BLaER1 treated with 17β-estradiol and CSF1 and Interleukin-3, amounts not matched to agents 10 nM and 100 nM (cell line): ENCODE results near the gene ZSCAN20.
"Not testable (repeated sequence)": the region's sequence is repeated elsewhere in the genome, so short reads cannot be mapped to it uniquely, and the experiment has no call there.

Experiments
- H3K27ac ChIP-seq, 11 experiments: shearing (Covaris generic); formaldehyde crosslinking; 2 replicates each; pipeline ENCODE4 v1.8.1; 2022
- H3K27me3 ChIP-seq, 11 experiments: shearing (Covaris generic); formaldehyde crosslinking; 2 replicates each; pipeline ENCODE4 v1.8.1; 2022
- H3K36me3 ChIP-seq, 11 experiments: shearing (Covaris generic); formaldehyde crosslinking; 2 replicates each; pipeline ENCODE4 v1.8.1; 2022
- H3K4me1 ChIP-seq, 10 experiments: shearing (Covaris generic); formaldehyde crosslinking; 2 replicates each; pipeline ENCODE4 v1.8.1; 2022
- H3K4me2 ChIP-seq, 11 experiments: shearing (Covaris generic); formaldehyde crosslinking; 2 replicates each; pipeline ENCODE4 v1.8.1; 2022
- H3K4me3 ChIP-seq, 10 experiments: shearing (Covaris generic); formaldehyde crosslinking; 2 replicates each; pipeline ENCODE4 v1.8.1; 2022
- H3K9ac ChIP-seq, 11 experiments: shearing (Covaris generic); formaldehyde crosslinking; 2 replicates each; pipeline ENCODE4 v1.8.1; 2022
- H3K9me3 ChIP-seq, 11 experiments: shearing (Covaris generic); formaldehyde crosslinking; replicated peaks in 1 of 11; 2 replicates each; pipeline ENCODE4 v1.8.1; 2022
- H4K20me1 ChIP-seq, 11 experiments: shearing (Covaris generic); formaldehyde crosslinking; 2 replicates each; pipeline ENCODE4 v1.8.1; 2022
- Cebpa-rat ChIP-seq, 11 experiments: shearing (Covaris generic); IDR thresholded peaks; 2 replicates each; pipeline ENCODE4 v1.8.1; 2022

ZSCAN20 gene

GRCh38 chr1:33503506-33503905 is 31.1 kb downstream of the ZSCAN20 start:
- Histone ChIP-seq H3K27ac (no peak overlapping the region), H3K4me2 (no peak overlapping the region), H3K9ac (no peak overlapping the region), H4K20me1 (no peaks in the 10 kb centered on the region), H3K4me3 (no peak overlapping the region), H3K4me1 (peaks cover 12 to 29% (median 19%) of the 10 kb centered on the region in 10 experiments), H3K9me3 (peaks cover 0 to 30% (median 19%) of the 10 kb centered on the region in 11 experiments; a peak in 18 of 22 replicates), H3K36me3 (peaks cover 0 to 6% (median 0%) of the 10 kb centered on the region in 11 experiments; a peak in 1 of 22 replicates), H3K27me3 (no peaks in the 10 kb centered on the region)
- TF ChIP-seq Cebpa-rat (IDR thresholded peaks at IDR 0.05): no peak

DNA sequence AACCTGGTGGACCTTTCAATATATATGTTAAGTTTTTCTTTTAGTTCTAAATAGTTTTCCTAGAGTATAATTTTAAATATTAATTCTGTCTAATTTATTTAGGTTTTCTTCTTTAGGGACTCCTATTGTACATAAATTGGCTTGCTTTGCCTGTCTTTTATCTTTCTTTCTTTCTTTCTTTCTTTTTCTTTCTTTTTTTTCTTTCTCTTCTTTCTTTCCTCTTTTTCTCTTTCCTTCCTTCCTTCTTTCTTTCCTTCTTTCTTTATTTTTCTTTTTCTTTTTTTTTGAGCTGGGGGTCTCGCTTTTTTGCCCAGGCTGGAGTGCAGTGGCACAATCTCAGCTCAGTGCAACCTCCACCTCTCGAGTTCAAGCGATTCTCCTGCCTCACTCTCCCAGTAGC is 35.2 kb downstream of the ZSCAN20 start:
- peaks cover 0 to 6% (median 3%) of the 10 kb centered on the region in 10 experiments; a peak in 6 of 20 replicates for H3K4me1 ChIP-seq
- no peaks in the 10 kb centered on the region for H3K27me3 ChIP-seq
- H4K20me1 ChIP-seq: no peaks in the 10 kb centered on the region
- no peak overlapping the region for H3K27ac ChIP-seq
- no peak overlapping the region for H3K9ac ChIP-seq
- H3K4me2 ChIP-seq: no peak overlapping the region
- H3K4me3 ChIP-seq: no peak overlapping the region
- TF ChIP-seq Cebpa-rat (IDR thresholded peaks at IDR 0.05): no peak
- no peaks in the 10 kb centered on the region for H3K36me3 ChIP-seq
- peaks cover 0 to 14% (median 0%) of the 10 kb centered on the region in 11 experiments; a peak in 8 of 22 replicates for H3K9me3 ChIP-seq

GRCh38 chr1:33508151-33508550 is 35.7 kb downstream of the ZSCAN20 start:
- no peak overlapping the region for H3K4me2 ChIP-seq
- H3K4me1 ChIP-seq: peaks cover 0 to 1% (median 0%) of the 10 kb centered on the region in 10 experiments; a peak in 1 of 20 replicates
- H3K4me3 ChIP-seq: no peak overlapping the region
- peaks cover 0 to 12% (median 0%) of the 10 kb centered on the region in 11 experiments; a peak in 6 of 22 replicates for H3K9me3 ChIP-seq
- TF ChIP-seq Cebpa-rat (IDR thresholded peaks at IDR 0.05): no peak
- H3K27me3 ChIP-seq: no peaks in the 10 kb centered on the region
- no peak overlapping the region for H3K9ac ChIP-seq
- H3K36me3 ChIP-seq: no peaks in the 10 kb centered on the region
- no peaks in the 10 kb centered on the region for H4K20me1 ChIP-seq
- H3K27ac ChIP-seq: no peak overlapping the region

GRCh38 chr1:33509276-33509675 is 36.8 kb downstream of the ZSCAN20 start:
- H4K20me1 ChIP-seq, H3K9ac ChIP-seq, H3K27ac ChIP-seq, H3K27me3 ChIP-seq, H3K4me1 ChIP-seq, H3K4me3 ChIP-seq, H3K36me3 ChIP-seq, H3K4me2 ChIP-seq: not testable (repeated sequence)
- peaks cover 0 to 12% (median 0%) of the 10 kb centered on the region in 11 experiments; a peak in 6 of 22 replicates for H3K9me3 ChIP-seq

DNA sequence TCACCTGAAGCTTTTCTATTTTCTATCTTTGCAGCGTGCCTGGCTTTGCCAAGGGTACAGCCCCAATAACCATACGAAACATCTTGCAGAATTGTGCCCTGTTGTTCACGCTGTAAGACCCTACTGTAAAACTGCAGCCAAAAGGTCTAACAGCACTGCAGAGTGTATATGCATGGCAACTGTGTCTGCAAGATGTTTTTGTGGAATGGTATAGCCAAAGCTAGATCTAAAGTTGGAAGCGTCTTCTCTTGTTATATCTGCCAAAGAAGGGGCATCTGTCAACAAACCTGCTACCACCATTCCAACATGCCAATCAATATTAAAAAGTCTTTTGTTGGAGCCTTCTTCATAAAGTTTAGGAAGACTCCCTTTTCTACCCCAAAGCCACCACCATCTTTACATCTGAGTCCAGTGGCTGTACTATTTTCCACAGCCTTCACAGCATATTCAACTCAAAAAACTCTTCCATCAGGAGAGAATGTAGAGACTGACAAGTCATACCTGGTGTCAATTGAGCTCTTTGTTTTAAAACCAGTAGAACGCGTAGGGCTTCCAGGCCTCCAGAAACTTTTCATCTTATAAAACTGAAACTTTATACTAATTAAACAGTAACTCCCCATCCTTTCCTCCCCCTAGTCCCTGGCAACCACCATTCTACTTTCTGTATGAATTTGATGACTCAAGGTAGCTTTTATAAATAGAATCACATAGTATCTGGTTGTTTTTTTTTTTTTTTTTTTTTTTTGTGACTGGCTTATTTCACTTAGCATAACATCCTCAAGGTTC is 40.0 kb downstream of the ZSCAN20 start:
- no peak overlapping the region for H3K27ac ChIP-seq
- TF ChIP-seq Cebpa-rat (IDR thresholded peaks at IDR 0.05): no peak

GRCh38 chr1:33515112-33515511 is 42.7 kb downstream of the ZSCAN20 start:
- Histone ChIP-seq H3K4me1 (no peaks in the 10 kb centered on the region), H3K27ac (no peak overlapping the region), H3K4me2 (no peak overlapping the region), H3K27me3 (no peaks in the 10 kb centered on the region), H3K36me3 (no peaks in the 10 kb centered on the region), H3K9me3 (peaks cover 0 to 5% (median 0%) of the 10 kb centered on the region in 11 experiments; a peak in 1 of 22 replicates), H3K4me3 (no peak overlapping the region), H4K20me1 (no peaks in the 10 kb centered on the region), H3K9ac (no peak overlapping the region)
- TF ChIP-seq Cebpa-rat (IDR thresholded peaks at IDR 0.05): no peak

More for the DNA sequence above, 40.0 kb downstream of the ZSCAN20 start:
- Histone ChIP-seq H3K4me2 (no peak overlapping the region), H4K20me1 (no peaks in the 10 kb centered on the region), H3K9me3 (peaks cover 0 to 12% (median 0%) of the 10 kb centered on the region in 11 experiments; a peak in 6 of 22 replicates), H3K4me1 (no peaks in the 10 kb centered on the region), H3K9ac (no peak overlapping the region), H3K27me3 (no peaks in the 10 kb centered on the region), H3K36me3 (no peaks in the 10 kb centered on the region), H3K4me3 (no peak overlapping the region)

DNA sequence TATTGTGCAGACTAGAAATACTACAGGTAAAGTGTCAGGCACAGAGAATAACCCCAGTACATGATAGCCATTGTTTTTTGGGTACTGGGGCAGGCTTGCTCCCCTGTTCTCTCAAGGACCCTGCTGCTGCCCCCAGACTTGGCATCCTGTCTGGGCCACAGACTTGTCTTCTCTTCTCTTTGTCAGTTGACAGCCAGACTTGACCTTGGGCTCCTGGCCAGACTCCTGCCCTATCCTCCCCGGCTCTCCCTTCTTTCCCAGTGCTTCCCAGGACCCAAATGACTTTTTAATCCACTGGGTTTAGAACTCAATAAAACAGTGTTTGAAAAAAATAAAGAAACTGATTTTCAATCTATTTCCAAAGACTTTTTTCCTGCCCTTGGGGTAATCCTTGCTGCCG is 43.2 kb downstream of the ZSCAN20 start:
- TF ChIP-seq Cebpa-rat (IDR thresholded peaks at IDR 0.05): no peak
- Histone ChIP-seq H3K9me3 (peaks cover 0 to 2% (median 0%) of the 10 kb centered on the region in 11 experiments; a peak in 1 of 22 replicates), H3K9ac (no peak overlapping the region), H3K4me2 (no peak overlapping the region), H3K36me3 (no peaks in the 10 kb centered on the region), H3K27ac (no peak overlapping the region), H4K20me1 (no peaks in the 10 kb centered on the region), H3K27me3 (no peaks in the 10 kb centered on the region), H3K4me1 (no peaks in the 10 kb centered on the region), H3K4me3 (no peak overlapping the region)

GRCh38 chr1:33516428-33516827 is 44.0 kb downstream of the ZSCAN20 start:
- no peaks in the 10 kb centered on the region for H3K36me3 ChIP-seq

DNA sequence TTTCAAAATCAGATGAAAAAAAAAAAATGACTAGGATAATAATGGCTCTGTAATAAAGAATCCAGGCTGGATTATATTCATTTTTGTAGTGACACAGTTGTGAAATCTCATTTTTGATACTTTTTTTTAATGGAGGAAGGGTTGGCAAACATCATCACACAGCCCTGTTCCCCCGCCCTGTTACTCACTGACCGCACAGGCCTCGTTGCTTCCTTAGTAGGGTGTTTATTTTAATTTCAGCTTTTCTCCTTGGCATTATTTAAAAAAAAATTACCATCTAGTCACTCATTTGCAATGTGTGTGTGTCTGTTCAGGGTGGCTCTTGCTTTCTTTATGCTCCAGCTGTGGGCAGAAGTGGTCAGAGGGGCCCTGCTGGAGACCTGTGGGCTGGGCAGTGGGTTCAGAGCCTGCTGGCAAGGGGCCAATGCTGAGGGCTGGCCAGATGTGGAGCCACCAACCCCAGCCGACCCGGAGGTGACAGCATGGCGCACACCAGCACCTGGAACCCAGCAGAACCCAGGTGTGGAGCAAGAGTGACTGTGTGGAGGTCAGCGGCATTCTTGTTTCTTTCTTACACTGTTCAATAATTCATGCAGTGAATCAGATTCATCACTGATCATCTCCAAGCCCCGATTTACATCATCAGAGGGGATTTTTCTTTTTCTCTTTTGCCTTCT is 44.6 kb downstream of the ZSCAN20 start:
- Histone ChIP-seq H3K27me3 (no peaks in the 10 kb centered on the region), H3K4me3 (no peak overlapping the region)
- TF ChIP-seq Cebpa-rat (IDR thresholded peaks at IDR 0.05): no peak

More at GRCh38 chr1:33516428-33516827, 44.0 kb downstream of the ZSCAN20 start:
- Histone ChIP-seq H3K4me2 (no peak overlapping the region), H3K9ac (no peak overlapping the region), H3K27ac (no peak overlapping the region), H3K4me1 (no peaks in the 10 kb centered on the region), H3K4me3 (no peak overlapping the region), H4K20me1 (no peaks in the 10 kb centered on the region), H3K9me3 (no peaks in the 10 kb centered on the region), H3K27me3 (no peaks in the 10 kb centered on the region)
- no peak for TF ChIP-seq Cebpa-rat (IDR thresholded peaks at IDR 0.05)

More for the DNA sequence above, 44.6 kb downstream of the ZSCAN20 start:
- no peak overlapping the region for H3K9ac ChIP-seq
- no peak overlapping the region for H3K4me2 ChIP-seq
- H3K36me3 ChIP-seq: no peaks in the 10 kb centered on the region
- no peaks in the 10 kb centered on the region for H3K4me1 ChIP-seq
- H3K27ac ChIP-seq: no peak overlapping the region
- H4K20me1 ChIP-seq: no peaks in the 10 kb centered on the region
- no peaks in the 10 kb centered on the region for H3K9me3 ChIP-seq
